ENCODE data around the gene AARS2.
"Not testable (repeated sequence)": the region's sequence is repeated elsewhere in the genome, so short reads cannot be mapped to it uniquely, and the experiment has no call there.

Gene AARS2

DNA sequence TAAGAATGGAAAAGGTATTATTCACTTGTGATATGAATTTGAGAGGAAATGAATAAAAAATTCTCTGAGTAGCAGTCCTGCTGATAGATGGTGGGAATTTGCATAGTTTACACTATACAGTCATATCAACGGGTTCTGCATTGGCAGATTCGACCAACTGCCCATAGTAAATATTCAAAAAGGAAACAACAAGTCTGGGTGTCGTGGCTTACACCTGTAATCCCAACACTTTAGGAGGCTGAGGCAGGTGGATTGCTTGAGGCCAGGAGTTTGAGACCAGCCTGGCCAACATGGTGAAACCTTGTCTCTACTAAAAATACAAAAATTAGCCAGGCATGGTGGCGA lies 37.5 kb upstream of the AARS2 start:
- WGBS (ENCODE audit: insufficient coverage): 80% methylated on average over 2 of the region's 4 CpGs
- CTCF ChIA-PET: interaction anchor here (2.1 kb wide), 1 partner anchor 11 kb away, joined by 9 read pairs; no protein-coding TSS in a partner anchor
- H3K27ac ChIP-seq (ENCODE audit: insufficient read depth in 1 of 2, low read depth in 1 of 2, low read length in 2 of 2, poor library complexity in 1 of 2, severe bottlenecking in 2 of 2); H3K4me1 ChIP-seq (ENCODE audit: control extremely low read depth in 1 of 4, control insufficient read depth in 4 of 4, insufficient read depth in 4 of 4, low read length in 3 of 4); H3K9me3 ChIP-seq (ENCODE audit: control extremely low read depth in 1 of 5, control insufficient read depth in 4 of 5, insufficient read depth in 2 of 5, low read depth in 1 of 5, low read length in 4 of 5); DNase-seq; H3K27me3 ChIP-seq (replicated peaks in 2 of 5; ENCODE audit: control insufficient read depth in 4 of 5, insufficient read depth in 5 of 5, low read length in 4 of 5); H3K36me3 ChIP-seq (ENCODE audit: control insufficient read depth in 4 of 4, insufficient read depth in 4 of 4, low read length in 3 of 4); POLR2A ChIA-PET; H3K4me3 ChIP-seq (ENCODE audit: control insufficient read depth in 1 of 7, extremely low read depth in 1 of 7, insufficient read depth in 4 of 7, low read depth in 2 of 7, low read length in 6 of 7): not testable (repeated sequence)

DNA sequence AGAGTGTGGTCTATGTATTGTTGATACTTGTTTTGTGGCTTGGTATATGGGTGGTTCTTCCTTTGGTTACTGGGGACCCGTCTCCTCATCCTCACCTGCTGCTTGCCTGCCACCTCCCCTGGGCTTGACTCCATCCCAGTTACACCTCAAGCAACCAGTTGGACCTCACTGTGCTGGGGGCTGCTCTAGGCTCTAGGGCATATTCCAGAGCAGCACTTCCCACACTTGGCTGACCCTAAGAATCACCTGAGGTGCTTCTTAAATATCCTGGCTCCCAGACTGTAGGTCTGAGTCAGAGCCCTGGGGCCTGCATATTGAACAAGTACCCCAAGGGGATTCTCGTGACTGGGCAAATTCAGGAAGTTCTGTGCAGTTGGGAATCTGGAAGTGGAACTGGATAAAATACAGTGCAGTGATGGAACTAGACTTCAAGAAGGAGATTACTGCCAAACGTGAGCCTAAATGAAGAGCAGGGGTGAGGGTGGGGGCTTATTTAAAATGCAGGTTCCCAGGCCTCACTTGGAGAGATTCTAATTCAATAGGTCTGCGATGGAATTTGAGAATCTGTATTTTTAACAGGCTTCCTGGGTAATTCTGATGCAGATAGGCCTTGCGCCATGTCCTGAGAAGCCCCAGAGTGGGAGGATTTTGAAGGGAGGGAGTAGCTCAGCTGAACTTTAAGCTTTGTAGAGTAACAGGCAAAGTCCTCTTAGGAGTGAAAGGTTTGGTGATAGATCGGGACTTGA lies 36.9 kb upstream of the AARS2 start:
- Histone ChIP-seq H3K9me3 (ENCODE audit: control extremely low read depth in 1 of 5, control insufficient read depth in 4 of 5, insufficient read depth in 2 of 5, low read depth in 1 of 5, low read length in 4 of 5) (no peaks in the 10 kb centered on the region), H3K4me1 (ENCODE audit: control extremely low read depth in 1 of 4, control insufficient read depth in 4 of 4, insufficient read depth in 4 of 4, low read length in 3 of 4) (no peaks in the 10 kb centered on the region), H3K36me3 (ENCODE audit: control insufficient read depth in 4 of 4, insufficient read depth in 4 of 4, low read length in 3 of 4) (no peaks in the 10 kb centered on the region), H3K4me3 (ENCODE audit: control insufficient read depth in 1 of 7, extremely low read depth in 1 of 7, insufficient read depth in 4 of 7, low read depth in 2 of 7, low read length in 6 of 7) (no peak overlapping the region), H3K27ac (ENCODE audit: insufficient read depth in 1 of 2, low read depth in 1 of 2, low read length in 2 of 2, poor library complexity in 1 of 2, severe bottlenecking in 2 of 2) (no peak overlapping the region), H3K27me3 (replicated peaks in 2 of 5; ENCODE audit: control insufficient read depth in 4 of 5, insufficient read depth in 5 of 5, low read length in 4 of 5) (peaks cover 0 to 3% (median 0%) of the 10 kb centered on the region in 5 experiments)
- DNase-seq: no peak
- WGBS (ENCODE audit: insufficient coverage): 95% methylated on average over 5 of the region's 6 CpGs
- ChIA-PET CTCF (interaction anchor here (2.1 kb wide), 1 partner anchor 11 kb away, joined by 9 read pairs; no protein-coding TSS in a partner anchor), POLR2A (no interaction called here)

DNA sequence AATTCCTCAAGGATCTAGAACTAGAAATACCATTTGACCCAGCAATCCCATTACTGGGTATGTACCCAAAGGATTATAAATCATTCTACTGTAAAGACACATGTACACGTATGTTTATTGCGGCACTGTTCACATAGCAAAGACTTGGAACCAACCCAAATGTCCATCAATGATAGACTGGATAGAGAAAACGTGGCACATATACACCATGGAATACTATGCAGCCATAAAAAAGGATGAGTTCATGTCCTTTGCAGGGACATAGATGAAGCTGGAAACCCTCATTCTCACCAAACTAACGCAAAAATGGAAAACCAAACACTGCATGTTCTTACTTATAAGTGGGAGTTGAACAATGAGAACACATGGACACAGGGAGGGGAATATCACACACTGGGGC lies 33.7 kb upstream of the AARS2 start:
- not testable (repeated sequence) for DNase-seq; H3K36me3 ChIP-seq (ENCODE audit: control insufficient read depth in 4 of 4, insufficient read depth in 4 of 4, low read length in 3 of 4); H3K27ac ChIP-seq (ENCODE audit: insufficient read depth in 1 of 2, low read depth in 1 of 2, low read length in 2 of 2, poor library complexity in 1 of 2, severe bottlenecking in 2 of 2); H3K9me3 ChIP-seq (ENCODE audit: control extremely low read depth in 1 of 5, control insufficient read depth in 4 of 5, insufficient read depth in 2 of 5, low read depth in 1 of 5, low read length in 4 of 5); H3K4me3 ChIP-seq (ENCODE audit: control insufficient read depth in 1 of 7, extremely low read depth in 1 of 7, insufficient read depth in 4 of 7, low read depth in 2 of 7, low read length in 6 of 7)
- peaks cover 0 to 10% (median 10%) of the 10 kb centered on the region in 4 experiments for H3K4me1 ChIP-seq (ENCODE audit: control extremely low read depth in 1 of 4, control insufficient read depth in 4 of 4, insufficient read depth in 4 of 4, low read length in 3 of 4)
- 100% methylated on average over 1 of the region's 4 CpGs for WGBS (ENCODE audit: insufficient coverage)
- H3K27me3 ChIP-seq (replicated peaks in 2 of 5; ENCODE audit: control insufficient read depth in 4 of 5, insufficient read depth in 5 of 5, low read length in 4 of 5): peaks cover 0 to 21% (median 13%) of the 10 kb centered on the region in 5 experiments
- ChIA-PET CTCF (interaction anchor here (1.5 kb wide), 1 partner anchor 17 kb away, joined by 3 read pairs; no protein-coding TSS in a partner anchor), POLR2A (interaction anchor here (0.6 kb wide), 1 partner anchor 45 kb away, joined by 3 read pairs; no protein-coding TSS in a partner anchor)

DNA sequence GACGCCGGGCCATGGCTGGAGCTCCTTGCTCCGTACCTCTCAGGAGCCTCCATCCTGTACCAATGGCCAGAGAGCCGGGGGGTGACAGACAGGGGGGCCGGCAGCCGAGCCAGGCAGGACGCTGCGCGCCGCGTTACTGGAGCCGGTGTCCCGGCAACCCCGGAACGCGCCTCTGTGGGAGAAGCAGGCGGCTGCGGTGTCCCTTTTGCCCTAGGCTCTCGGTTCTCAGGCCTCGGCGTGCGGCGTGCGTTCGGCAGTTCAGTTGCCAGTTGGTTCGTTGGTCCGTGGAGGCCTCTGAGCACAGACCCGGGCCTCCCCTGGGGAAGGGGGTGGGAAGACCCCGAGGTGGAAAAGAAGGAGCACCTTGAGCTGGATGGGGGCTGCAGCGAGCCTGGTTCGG lies 29.3 kb upstream of the AARS2 start, which contains the start of gene SPATS1:
TSS of gene SPATS1 (plus strand) at position 162 of the 400 bp plus-strand sequence. CDS start 446 bp downstream, outside the sequence.
- peak; percentile 11 to 54 (median 42) for DNase-seq
- H3K4me3 ChIP-seq (ENCODE audit: control insufficient read depth in 1 of 7, extremely low read depth in 1 of 7, insufficient read depth in 4 of 7, low read depth in 2 of 7, low read length in 6 of 7): peak within 1 kb of the TSS in 5 of 7 experiments; percentile 30 to 62 (median 38)
- peaks cover 0 to 13% (median 11%) of the 10 kb centered on the region in 4 experiments for H3K4me1 ChIP-seq (ENCODE audit: control extremely low read depth in 1 of 4, control insufficient read depth in 4 of 4, insufficient read depth in 4 of 4, low read length in 3 of 4)
- H3K9me3 ChIP-seq (ENCODE audit: control extremely low read depth in 1 of 5, control insufficient read depth in 4 of 5, insufficient read depth in 2 of 5, low read depth in 1 of 5, low read length in 4 of 5): no peaks in the 10 kb centered on the region
- no peaks in the 10 kb centered on the region for H3K36me3 ChIP-seq (ENCODE audit: control insufficient read depth in 4 of 4, insufficient read depth in 4 of 4, low read length in 3 of 4)
- H3K27me3 ChIP-seq (replicated peaks in 2 of 5; ENCODE audit: control insufficient read depth in 4 of 5, insufficient read depth in 5 of 5, low read length in 4 of 5): peaks cover 0 to 25% (median 20%) of the 10 kb centered on the region in 5 experiments
- CTCF ChIA-PET: interaction anchor here (0.6 to 2.6 kb wide), 6 partner anchors 10 to 972 kb away, joined by 3 to 10 read pairs (median 4); no protein-coding TSS in a partner anchor
- WGBS (ENCODE audit: insufficient coverage): 2% methylated on average over 18 of the region's 31 CpGs
- POLR2A ChIA-PET: interaction anchor here (0.6 kb wide), 1 partner anchor 10 kb away, joined by 4 read pairs; no protein-coding TSS in a partner anchor
- no peak within 1 kb of the TSS for H3K27ac ChIP-seq (ENCODE audit: insufficient read depth in 1 of 2, low read depth in 1 of 2, low read length in 2 of 2, poor library complexity in 1 of 2, severe bottlenecking in 2 of 2)

DNA sequence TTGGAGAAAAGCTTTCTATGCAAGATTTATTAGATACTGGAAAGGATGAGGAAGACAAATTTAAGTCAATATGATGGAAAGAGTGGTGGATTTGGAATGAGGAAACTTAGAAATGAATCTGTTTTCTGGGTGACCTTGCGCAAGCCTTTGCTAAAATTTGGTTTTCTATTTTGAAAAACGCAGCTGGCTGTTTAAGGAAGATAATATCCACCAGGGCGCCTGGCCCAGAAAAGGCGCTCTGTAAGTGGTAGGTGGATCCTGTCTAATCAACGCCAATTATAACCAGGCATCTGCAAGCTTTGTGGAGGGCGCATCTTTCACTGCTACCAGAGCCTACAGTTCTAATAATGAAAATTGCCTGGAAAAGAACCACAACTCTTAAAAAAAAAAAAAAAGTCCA lies 28.9 kb upstream of the AARS2 start:
- Histone ChIP-seq H3K4me1 (ENCODE audit: control extremely low read depth in 1 of 4, control insufficient read depth in 4 of 4, insufficient read depth in 4 of 4, low read length in 3 of 4) (peaks cover 0 to 13% (median 11%) of the 10 kb centered on the region in 4 experiments), H3K27me3 (replicated peaks in 2 of 5; ENCODE audit: control insufficient read depth in 4 of 5, insufficient read depth in 5 of 5, low read length in 4 of 5) (peaks cover 0 to 25% (median 23%) of the 10 kb centered on the region in 5 experiments), H3K9me3 (ENCODE audit: control extremely low read depth in 1 of 5, control insufficient read depth in 4 of 5, insufficient read depth in 2 of 5, low read depth in 1 of 5, low read length in 4 of 5) (no peaks in the 10 kb centered on the region), H3K4me3 (ENCODE audit: control insufficient read depth in 1 of 7, extremely low read depth in 1 of 7, insufficient read depth in 4 of 7, low read depth in 2 of 7, low read length in 6 of 7) (peak overlapping the region in 5 of 7 experiments; percentile 15 to 62 (median 38)), H3K36me3 (ENCODE audit: control insufficient read depth in 4 of 4, insufficient read depth in 4 of 4, low read length in 3 of 4) (no peaks in the 10 kb centered on the region), H3K27ac (ENCODE audit: insufficient read depth in 1 of 2, low read depth in 1 of 2, low read length in 2 of 2, poor library complexity in 1 of 2, severe bottlenecking in 2 of 2) (no peak overlapping the region)
- ChIA-PET CTCF (interaction anchor here (0.6 to 1.6 kb wide), 9 partner anchors 9 to 972 kb away, joined by 3 to 4 read pairs (median 3); partner anchors contain the start of gene AARS2), POLR2A (interaction anchor here (0.6 kb wide), 1 partner anchor 10 kb away, joined by 4 read pairs; no protein-coding TSS in a partner anchor)
- 0% methylated on average over 1 of the region's 6 CpGs for WGBS (ENCODE audit: insufficient coverage)
- peak; percentile 30 to 74 (median 68) for DNase-seq

DNA sequence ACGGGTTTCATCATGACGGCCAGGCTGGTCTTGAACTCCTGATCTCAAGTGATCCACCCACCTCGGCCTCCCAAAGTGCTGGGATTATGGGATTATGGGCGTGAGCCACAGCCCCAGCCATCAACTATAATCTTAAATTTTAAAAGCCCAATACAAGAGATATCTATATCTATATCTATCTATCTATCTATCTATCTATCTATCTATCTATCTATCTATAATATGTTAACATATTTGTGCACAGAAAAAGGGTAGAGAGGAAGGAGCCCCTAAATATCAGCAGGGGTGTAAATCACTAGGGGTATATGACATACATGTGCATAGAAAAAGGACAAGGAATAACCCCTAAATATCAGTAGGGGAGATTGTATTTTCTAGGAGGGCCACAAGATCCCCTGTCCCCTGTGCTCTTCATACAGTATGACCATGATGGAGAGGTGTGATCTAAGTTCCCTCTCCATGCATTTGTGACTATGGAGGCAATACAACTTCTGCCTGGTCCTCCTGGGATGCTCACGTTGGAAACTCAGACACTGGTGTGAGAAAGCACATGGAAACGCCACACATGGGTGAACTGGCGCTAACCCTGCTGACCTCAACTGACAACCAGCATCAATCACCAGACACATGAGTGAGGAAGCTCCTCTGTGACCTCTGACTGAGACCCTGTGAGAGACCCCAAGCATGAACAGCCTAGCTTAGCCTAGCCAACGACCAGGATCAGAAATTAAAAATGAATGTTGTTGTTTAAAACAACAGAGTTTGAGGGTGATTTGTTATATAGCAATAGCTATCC lies 28.1 kb upstream of the AARS2 start:
- Histone ChIP-seq H3K4me3 (ENCODE audit: control insufficient read depth in 1 of 7, extremely low read depth in 1 of 7, insufficient read depth in 4 of 7, low read depth in 2 of 7, low read length in 6 of 7) (no peak overlapping the region), H3K36me3 (ENCODE audit: control insufficient read depth in 4 of 4, insufficient read depth in 4 of 4, low read length in 3 of 4) (no peaks in the 10 kb centered on the region), H3K27me3 (replicated peaks in 2 of 5; ENCODE audit: control insufficient read depth in 4 of 5, insufficient read depth in 5 of 5, low read length in 4 of 5) (peaks cover 0 to 25% (median 23%) of the 10 kb centered on the region in 5 experiments), H3K4me1 (ENCODE audit: control extremely low read depth in 1 of 4, control insufficient read depth in 4 of 4, insufficient read depth in 4 of 4, low read length in 3 of 4) (peaks cover 0 to 13% (median 11%) of the 10 kb centered on the region in 4 experiments), H3K9me3 (ENCODE audit: control extremely low read depth in 1 of 5, control insufficient read depth in 4 of 5, insufficient read depth in 2 of 5, low read depth in 1 of 5, low read length in 4 of 5) (no peaks in the 10 kb centered on the region), H3K27ac (ENCODE audit: insufficient read depth in 1 of 2, low read depth in 1 of 2, low read length in 2 of 2, poor library complexity in 1 of 2, severe bottlenecking in 2 of 2) (no peak overlapping the region)
- DNase-seq: no peak
- POLR2A ChIA-PET: no interaction called here
- 78% methylated on average over 3 of the region's 8 CpGs for WGBS (ENCODE audit: insufficient coverage)
- CTCF ChIA-PET: interaction anchor here (0.8 to 1.6 kb wide), 5 partner anchors 8 to 73 kb away, joined by 3 to 4 read pairs (median 3); partner anchors contain the start of gene AARS2

All from common myeloid progenitor, CD34-positive (primary cell).